ENCODE data around the gene THSD4.

The THSD4 gene

GRCh38 chr15:71742964-71743363, 627.7 kb downstream of the THSD4 start:
- DNase-seq (ENCODE audit: low spot score), result no peak
- no peak for TF ChIP-seq CTCF (IDR thresholded peaks at IDR 0.05; ENCODE audit: extremely low read depth, missing control alignments)

DNA sequence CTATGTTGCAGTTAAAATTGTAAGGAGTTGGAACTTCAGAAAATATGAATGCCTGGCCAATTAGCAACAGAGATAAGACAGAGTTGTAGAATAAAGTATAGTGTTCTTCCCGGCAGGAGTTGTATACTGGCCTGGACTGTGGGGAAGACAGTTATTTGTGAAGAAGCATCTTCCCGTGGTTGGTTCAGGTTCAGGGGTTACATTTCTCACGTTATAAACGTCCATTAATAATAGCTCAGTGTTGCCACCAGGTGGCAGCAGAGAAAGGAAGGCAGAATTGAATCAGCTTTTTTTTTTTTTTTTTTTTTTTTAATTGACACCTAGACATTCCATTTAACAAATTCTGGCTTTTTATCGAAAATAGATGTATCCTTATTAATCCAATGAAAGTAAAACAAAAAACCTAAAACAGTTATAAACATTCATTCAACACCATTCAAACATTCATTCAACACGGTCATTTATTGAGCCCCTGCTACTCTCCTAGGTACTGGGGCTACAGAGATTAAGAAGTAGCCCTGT, 628.7 kb downstream of the THSD4 start:
- peak; percentile 47 for TF ChIP-seq CTCF (IDR thresholded peaks at IDR 0.05; ENCODE audit: extremely low read depth, missing control alignments)
- DNase-seq (ENCODE audit: low spot score), result peak; percentile 68

GRCh38 chr15:71746719-71747118, 631.4 kb downstream of the THSD4 start:
- no peak for TF ChIP-seq CTCF (IDR thresholded peaks at IDR 0.05; ENCODE audit: extremely low read depth, missing control alignments)
- no peak for DNase-seq (ENCODE audit: low spot score)

DNA sequence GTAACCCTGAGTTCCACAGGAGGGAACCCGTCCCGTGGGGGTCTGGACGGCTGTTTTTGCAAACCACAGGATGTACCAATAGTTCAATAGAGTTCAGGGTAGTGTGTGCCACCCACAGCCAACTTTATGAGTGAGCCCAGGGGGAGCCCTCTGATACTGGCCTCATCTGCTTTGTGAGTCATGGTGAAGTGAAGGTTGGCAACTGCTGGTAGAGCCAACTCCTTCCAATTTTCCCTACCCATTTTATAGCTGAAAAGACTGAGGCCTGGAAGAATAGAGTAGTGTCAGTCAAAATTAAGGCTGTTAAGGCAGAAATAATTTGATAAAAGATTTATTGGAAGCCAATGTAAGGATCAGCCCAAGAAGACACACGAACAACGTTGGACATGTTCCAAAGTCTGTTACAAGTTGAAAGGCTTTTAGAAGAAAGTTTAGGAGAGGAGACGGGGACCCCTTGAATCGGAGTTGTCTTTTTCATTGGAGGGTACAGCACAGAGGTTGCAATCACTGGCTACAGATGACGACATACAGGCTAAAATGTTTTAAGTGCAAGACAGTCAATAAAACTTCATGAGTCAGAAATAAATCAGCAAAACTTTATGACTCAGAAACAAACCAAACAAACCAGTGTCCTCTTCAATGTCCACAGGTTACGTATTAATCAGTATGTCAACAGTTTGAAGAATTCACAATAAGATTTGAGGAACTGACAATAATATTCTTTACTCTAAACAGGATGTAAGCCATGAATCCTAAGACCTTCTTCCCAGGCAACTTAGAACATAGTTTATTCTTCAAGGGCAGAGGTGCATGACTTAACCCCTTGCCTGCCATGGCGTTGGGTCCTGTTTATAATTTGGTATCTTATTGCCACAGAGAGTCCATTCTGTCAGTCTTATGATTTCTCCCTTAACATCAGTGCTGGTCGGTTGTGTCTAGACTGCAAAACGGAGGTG, 632.1 kb downstream of the THSD4 start:
- no peak for TF ChIP-seq CTCF (IDR thresholded peaks at IDR 0.05; ENCODE audit: extremely low read depth, missing control alignments)
- DNase-seq (ENCODE audit: low spot score), result no peak

- TF ChIP-seq CTCF (IDR thresholded peaks at IDR 0.05; ENCODE audit: extremely low read depth, missing control alignments), result no peak
- DNase-seq (ENCODE audit: low spot score), result no peak
These were observed 633.0 kb downstream of the THSD4 start for GRCh38 chr15:71748293-71748718.

DNA sequence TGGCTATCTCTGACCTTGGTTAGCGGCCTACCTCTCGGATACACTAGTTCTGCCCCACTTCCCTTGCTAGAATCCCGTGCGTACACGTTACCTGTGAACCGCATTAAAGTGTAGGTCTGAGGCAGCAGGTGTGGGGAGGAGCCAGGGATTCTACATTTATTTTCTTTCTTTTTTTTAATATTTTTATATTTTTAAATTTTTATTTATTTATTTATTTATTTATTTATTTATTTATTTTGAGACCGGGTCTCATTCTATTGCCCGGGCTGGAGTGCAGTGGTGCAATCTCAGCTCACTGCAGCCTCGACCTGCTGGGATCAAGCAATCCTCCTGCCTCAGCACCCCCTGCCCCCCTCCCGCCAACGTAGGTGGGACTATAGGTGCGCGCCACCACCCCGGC, 634.2 kb downstream of the THSD4 start:
- no peak for TF ChIP-seq CTCF (IDR thresholded peaks at IDR 0.05; ENCODE audit: extremely low read depth, missing control alignments)
- no peak for DNase-seq (ENCODE audit: low spot score)

DNA sequence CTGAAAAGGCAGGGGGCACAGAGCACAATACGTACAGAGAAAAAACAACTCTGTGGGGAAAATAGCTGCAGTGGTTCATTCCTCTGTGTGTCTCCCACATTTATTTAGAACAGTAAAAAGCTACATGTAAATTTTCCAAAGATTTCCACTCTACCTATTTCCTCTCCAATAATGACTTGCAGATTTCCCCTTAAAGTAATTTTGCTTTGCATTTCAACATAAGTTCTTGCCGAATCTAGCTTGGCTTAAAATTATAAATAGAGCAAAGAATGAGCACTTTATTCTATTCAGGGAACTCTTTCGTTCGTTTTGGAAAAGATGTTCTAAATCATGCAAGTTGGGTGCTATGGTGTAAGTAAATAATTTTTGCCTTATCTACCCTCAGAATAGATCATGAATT, 636.9 kb downstream of the THSD4 start:
- no peak for TF ChIP-seq CTCF (IDR thresholded peaks at IDR 0.05; ENCODE audit: extremely low read depth, missing control alignments)
- DNase-seq (ENCODE audit: low spot score), result no peak

All from GM20000 (cell line).